LoVo (cell line): ENCODE results near the gene SLC20A1.
"Not testable (repeated sequence)": the region's sequence is repeated elsewhere in the genome, so short reads cannot be mapped to it uniquely, and the experiment has no call there.

ENCODE experiments used
- DNase-seq: peaks from one replicate; pipeline ENCODE4 v3.0.0-alpha.2; 2016; ENCODE audit warnings: low spot score

SLC20A1 gene, protein sequence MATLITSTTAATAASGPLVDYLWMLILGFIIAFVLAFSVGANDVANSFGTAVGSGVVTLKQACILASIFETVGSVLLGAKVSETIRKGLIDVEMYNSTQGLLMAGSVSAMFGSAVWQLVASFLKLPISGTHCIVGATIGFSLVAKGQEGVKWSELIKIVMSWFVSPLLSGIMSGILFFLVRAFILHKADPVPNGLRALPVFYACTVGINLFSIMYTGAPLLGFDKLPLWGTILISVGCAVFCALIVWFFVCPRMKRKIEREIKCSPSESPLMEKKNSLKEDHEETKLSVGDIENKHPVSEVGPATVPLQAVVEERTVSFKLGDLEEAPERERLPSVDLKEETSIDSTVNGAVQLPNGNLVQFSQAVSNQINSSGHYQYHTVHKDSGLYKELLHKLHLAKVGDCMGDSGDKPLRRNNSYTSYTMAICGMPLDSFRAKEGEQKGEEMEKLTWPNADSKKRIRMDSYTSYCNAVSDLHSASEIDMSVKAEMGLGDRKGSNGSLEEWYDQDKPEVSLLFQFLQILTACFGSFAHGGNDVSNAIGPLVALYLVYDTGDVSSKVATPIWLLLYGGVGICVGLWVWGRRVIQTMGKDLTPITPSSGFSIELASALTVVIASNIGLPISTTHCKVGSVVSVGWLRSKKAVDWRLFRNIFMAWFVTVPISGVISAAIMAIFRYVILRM

DNA sequence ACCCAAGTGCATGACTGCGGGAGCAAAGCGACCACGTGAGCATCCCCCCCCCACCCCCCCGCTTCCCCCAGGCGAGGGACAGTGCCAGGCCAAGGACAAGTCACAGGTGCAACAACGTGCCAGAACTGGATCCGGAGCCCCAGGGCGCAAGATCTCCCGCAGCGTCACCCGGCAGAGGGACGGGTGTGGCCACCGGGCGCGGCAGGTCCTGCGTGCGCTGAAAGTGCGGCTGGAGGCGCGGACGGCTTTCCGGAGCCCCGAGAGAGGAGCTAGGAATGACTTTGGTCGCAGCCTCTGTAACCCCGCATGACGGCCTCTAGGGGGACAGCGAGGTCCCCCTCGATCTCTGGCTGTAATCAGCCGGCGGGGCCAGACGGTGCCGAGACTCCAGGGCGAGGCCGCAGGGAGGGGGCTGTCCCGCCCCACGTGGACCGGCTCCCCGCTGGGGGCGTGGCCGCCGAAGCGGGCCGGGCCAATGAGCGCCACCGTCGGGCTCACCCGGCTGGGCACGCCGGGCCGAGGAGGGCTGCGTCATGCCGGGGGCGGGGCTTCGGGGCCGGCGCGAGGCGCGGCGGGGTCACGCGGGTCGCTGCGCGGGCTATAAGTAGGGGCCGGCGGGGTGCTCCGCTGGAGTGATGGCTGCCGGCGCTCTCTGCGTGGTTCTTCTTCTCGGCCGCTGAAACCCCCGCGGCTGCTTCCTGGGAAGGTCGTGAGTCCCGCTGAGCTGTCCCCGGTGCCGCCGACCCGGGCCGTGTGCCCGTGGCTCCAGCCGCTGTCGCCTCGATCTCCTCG is at the start of gene SLC20A1:
Gene SLC20A1 (plus strand): TSS at position 630 of the 792 bp plus-strand sequence. CDS start 890 bp downstream, outside the sequence.
- peak; percentile 95 for DNase-seq

DNA sequence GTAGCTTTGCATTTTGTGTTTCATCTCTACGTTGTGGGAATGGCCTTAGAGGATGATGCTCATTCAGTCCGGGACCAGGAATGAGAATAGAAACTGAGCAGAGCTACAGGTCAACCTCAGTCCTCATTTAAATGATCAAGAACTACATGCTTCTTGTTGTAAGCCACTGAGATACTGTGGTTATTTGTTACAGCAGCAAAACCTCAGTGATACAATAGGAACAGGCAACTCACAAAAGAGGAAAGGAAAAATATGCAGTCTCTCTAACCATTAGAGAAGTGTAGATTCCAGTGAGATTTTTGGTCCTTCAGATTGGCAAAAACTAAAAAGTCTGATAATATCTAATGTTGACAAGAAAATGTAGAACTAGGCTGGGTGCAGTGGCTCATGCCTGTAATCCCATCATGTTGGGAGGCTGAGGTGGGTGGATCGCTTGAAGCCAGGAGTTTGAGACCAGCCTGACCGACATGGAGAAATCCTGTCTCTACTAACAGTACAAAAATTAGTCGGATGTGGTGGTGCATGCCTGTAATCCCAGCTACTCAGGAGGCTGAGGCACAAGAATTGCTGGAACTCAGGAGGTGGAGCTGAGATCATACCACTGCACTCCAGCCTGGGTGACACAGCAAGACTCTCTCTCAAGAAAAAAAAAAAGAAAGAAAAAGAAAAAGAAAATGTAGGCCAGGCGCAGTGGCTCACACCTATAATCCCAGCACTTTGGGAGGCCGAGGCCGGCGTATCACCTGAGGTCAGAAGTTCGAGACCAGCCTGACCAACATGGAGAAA is 48.0 kb upstream of the SLC20A1 start:
- no peak for DNase-seq

- no peak for DNase-seq
Observed at GRCh38 chr2:112600634-112601033, 45.1 kb upstream of the SLC20A1 start.

GRCh38 chr2:112601754-112602153 is 44.0 kb upstream of the SLC20A1 start:
- no peak for DNase-seq

GRCh38 chr2:112602917-112603316 is 42.8 kb upstream of the SLC20A1 start:
- no peak for DNase-seq

GRCh38 chr2:112603731-112604130 is 42.0 kb upstream of the SLC20A1 start:
- no peak for DNase-seq

DNA sequence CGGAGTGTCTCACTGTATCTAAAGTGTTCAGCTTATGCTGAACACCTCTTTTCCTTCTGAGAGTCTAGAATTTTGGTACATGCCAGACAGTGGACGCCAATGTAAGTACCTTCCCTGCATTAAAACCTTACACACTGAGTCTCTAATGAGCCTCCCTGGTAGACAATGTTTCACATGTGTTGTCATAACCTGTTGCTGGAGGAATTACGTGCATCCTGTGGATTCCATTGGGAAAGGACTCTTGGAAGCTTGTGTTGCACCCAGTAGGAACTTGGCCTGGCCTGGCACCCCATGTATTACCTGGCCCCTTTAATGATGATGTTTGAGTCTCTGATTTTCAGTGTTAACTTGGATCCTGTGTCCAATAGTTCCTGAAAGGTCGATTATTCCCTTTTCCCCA is 40.8 kb upstream of the SLC20A1 start:
- no peak for DNase-seq

- DNase-seq = no peak
Observed at GRCh38 chr2:112605926-112606325, 39.8 kb upstream of the SLC20A1 start.

DNA sequence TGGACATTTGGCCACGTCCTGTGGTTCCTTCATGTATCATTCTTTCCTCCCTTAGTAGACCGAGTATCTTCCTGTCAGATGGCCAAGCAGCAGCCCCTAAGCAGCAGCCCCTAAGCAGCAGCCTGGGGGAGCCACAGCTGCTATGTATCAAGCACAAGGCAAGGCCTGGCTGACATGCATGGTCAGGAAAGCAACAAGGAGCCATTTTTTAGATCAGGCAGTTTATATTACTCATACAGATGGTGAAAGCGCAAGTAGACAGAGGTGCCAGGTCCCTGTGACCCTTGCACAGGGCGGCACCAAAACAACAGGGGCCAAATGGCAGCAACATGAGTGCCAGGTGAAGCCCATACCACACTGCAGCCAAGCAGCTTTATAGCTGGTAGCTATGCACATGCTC is 39.2 kb upstream of the SLC20A1 start:
- no peak for DNase-seq

DNA sequence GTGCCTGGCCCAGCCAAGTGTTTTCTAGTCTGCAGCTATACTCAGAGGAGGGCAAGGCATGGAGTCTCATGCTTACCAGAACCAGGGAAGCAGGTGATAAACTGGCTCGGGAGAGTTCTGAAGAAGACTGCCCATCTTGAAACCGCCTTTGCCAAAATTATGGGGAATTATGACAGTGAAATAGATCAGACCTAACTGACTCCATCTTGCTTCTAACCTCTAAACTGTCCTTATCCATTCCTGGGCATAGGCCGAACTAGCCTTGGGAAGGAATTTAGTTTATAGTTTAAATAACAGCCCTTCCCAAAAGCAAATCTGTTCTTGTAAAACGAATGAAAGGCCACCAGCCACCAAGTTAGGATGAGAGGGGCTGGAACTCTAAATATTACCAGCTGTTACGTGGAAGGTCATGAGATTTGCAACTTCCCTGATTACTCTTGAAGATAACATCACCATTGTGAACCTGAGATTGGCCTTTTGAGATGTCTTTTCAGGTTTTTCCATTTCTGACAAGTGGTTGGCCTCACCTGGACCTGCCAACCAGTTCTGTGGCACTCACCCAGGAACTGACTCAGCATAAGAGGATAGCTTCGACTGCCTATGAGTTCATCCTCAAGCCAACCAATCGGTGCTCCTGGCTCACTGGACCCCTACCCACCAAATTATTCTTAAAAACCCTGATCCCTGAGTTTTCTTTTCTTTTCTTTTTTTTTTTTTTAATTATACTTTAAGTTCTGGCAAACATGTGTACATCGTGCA is 37.9 kb upstream of the SLC20A1 start:
- DNase-seq = no peak

DNA sequence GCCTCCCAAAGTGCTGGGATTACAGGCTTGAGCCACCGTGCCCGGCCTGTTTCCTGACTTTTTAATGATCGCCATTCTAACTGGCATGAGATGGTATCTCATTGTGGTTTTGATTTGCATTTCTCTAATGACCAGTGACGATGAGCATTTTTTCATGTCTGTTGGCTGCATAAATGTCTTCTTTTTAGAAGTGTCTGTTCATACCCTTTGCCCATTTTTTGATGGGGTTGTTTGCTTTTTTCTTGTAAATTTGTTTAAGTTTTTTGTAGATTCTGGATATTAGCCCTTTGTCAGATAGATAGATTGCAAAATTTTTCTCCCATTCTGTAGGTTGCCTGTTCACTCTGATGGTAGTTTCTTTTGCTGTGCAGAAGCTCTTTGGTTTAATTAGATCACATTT is 36.4 kb upstream of the SLC20A1 start:
- not testable (repeated sequence) for DNase-seq

- not testable (repeated sequence) for DNase-seq
Observed at GRCh38 chr2:112612283-112612682, 33.5 kb upstream of the SLC20A1 start.

DNA sequence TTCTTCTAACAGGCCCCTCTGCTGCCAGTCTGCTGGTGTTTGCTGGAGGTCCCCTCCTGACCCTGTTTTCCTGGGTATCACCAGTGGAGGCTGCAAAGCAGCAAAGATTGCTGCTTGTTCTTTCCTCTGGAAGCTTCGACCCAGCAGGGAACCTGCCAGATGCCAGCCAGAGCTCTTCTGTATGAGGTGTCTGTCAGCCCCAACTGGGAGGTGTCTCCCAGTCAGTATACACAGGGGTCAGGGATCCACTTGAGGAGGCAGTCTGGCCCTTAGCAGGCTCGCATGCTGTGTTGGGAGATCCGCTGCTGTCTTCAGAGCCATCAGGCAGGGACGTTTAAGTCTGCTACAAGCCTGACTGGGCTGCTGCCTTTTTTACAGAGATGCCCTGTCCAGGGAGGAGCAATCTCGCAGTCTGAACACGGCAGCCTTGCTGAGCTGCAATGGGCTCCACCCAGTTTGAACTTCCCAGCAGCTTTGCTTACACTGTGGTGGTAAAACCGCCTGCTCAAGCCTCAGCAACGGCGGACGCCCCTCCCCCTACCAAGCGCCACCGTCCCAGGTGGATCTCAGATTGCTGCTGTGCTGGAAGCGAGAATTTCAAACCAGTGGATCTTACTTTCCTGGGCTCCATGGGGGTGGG is 31.4 kb upstream of the SLC20A1 start:
- no peak for DNase-seq

GRCh38 chr2:112615051-112615450 is 30.7 kb upstream of the SLC20A1 start:
- DNase-seq = no peak

- DNase-seq = not testable (repeated sequence)
Observed at GRCh38 chr2:112615798-112616197, 29.9 kb upstream of the SLC20A1 start.

DNA sequence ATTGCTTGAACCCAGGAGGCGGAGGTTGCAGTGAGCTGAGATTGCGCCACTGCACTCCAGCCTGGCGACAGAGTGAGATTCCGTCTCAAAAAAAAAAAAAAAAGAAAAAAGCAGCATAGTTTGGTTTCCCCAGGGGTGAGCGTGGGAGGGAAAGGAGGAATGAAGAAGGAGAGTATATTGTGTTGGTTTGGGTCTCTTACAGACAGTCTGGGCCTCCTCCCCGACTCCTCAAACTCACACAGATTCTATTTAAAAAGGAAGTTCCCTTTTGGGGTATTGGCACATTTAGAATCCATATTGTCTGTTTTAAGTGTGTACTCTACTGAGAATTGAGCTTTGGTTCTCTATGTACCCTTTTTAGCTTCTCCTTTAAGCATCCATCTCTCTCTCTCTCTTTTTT is 27.4 kb upstream of the SLC20A1 start:
- DNase-seq = no peak

GRCh38 chr2:112621790-112622527 is 23.8 kb upstream of the SLC20A1 start:
- DNase-seq = no peak

- DNase-seq = no peak
Observed at GRCh38 chr2:112622528-112622849, 23.2 kb upstream of the SLC20A1 start.

DNA sequence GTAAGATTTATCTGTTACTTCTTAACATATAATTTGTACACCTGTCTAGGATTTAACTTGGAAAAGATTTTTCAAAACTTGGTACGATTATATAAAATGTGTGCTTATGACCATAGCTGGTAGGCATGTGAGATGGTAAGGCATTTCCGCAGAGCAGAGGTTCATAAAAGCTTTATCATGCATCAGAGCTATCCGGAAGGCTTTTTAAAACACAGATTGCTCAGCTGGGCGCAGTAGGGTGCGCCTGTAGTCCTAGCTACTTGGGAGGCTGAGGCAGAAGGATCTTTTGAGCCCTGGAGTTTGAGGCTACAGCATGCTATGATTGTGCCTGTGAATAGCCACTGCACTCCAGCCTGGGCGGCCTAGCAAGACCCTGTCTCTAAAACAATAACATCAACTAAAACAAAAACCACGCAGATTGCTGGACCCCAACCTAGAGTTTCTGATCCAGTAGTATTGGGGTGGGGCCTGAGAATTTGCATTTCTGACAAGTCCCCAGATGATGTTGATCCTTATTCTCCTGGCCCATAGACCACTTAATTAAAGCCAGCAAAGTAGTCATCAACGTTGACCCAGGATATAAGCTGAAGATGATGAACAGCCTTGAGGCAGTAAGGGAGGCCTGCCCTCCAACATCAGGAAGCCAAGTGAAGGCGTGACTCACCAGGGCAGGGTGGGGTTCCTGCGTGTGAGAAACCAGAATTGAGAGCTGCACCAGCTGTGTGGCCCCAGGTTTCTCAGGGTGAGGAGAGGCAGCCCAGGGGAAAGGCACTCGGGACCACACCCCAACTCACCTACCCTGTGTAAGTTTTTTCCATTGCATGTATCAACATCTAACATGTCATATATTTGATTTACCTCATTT is 21.6 kb upstream of the SLC20A1 start:
- peak; percentile 78 for DNase-seq
